SJCRH30 (cell line): ENCODE data around the gene SMARCA1. TPM values are rescaled to one million over a fixed set of nuclear protein-coding genes. Genes with fewer than 3 reads are reported as not detected.

ENCODE experiments used
- DNase-seq, 2 experiments: peaks; one replicate each; pipeline ENCODE4 v3.0.0-alpha.2; 2015 to 2020
- H3K27ac ChIP-seq: fragments of 250-450 bp; sonication (Bioruptor Pico); 2 replicates; pipeline ENCODE4 v1.5.1; 2020; ENCODE audit warnings: mild to moderate bottlenecking, moderate library complexity
- H3K27me3 ChIP-seq: fragments of 250-450 bp; sonication (Bioruptor Pico); 2 replicates; pipeline ENCODE4 v1.5.1; 2020; ENCODE audit warnings: mild to moderate bottlenecking, moderate library complexity
- H3K36me3 ChIP-seq: fragments of 250-450 bp; sonication (Bioruptor Pico); 2 replicates; pipeline ENCODE4 v1.5.1; 2020; ENCODE audit warnings: mild to moderate bottlenecking, moderate library complexity
- H3K4me1 ChIP-seq: fragments of 250-450 bp; sonication (Bioruptor Pico); 2 replicates; pipeline ENCODE4 v1.5.1; 2020; ENCODE audit warnings: mild to moderate bottlenecking, moderate library complexity
- H3K4me3 ChIP-seq: fragments of 250-450 bp; sonication (Bioruptor Pico); 2 replicates; pipeline ENCODE4 v1.5.1; 2020; ENCODE audit warnings: mild to moderate bottlenecking, moderate library complexity
- H3K9me3 ChIP-seq: fragments of 250-450 bp; sonication (Bioruptor Pico); replicated peaks from 2 replicates; pipeline ENCODE4 v1.5.1; 2020; ENCODE audit warnings: mild to moderate bottlenecking, moderate library complexity
- total RNA-seq: library from RNA; depleted of rRNA; stranded (reverse); fragments of >200 nt; shearing (Covaris generic); gene quantifications from 2 replicates; pipeline ENCODE4 v1.2.3, GENCODE V29; 2014

SMARCA1 gene
- total RNA-seq, 1 experiment from 2014 or later, result 82.0 TPM

- no peak overlapping the region for H3K27ac ChIP-seq
- H3K4me1 ChIP-seq, result no peaks in the 10 kb centered on the region
- no peaks in the 10 kb centered on the region; the same call in 1 of the 2 replicates for H3K36me3 ChIP-seq
- no peak for DNase-seq
- no peak overlapping the region for H3K4me3 ChIP-seq
- H3K27me3 ChIP-seq, result no peaks in the 10 kb centered on the region
- no peaks in the 10 kb centered on the region for H3K9me3 ChIP-seq
Observed at GRCh38 chrX:129544780-129545179, 21.5 kb upstream of the SMARCA1 start.

DNA sequence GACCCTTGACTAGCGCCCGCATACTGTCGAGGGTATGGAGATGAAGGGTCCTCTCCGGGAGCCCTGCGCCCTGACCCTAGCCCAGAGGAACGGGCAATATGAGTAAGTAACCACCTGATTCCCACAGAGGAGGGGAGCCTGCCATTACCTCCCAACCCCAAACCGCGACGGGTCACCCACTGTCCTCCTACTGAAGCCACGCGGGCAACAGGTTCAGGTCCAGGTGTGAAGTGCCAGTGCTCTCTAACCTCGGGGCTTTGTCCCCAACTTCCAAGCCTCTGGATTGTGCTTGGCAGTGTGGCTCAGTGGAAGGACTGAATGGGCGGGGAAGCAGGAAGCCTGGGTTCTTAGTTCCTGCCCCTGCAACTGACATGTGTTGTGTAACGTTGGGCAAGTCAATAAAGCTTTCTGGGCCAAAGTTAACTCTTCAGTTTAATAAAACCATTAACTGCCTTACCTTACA is 17.5 kb upstream of the SMARCA1 start:
- Histone ChIP-seq H3K4me1 (no peaks in the 10 kb centered on the region), H3K9me3 (no peaks in the 10 kb centered on the region), H3K27me3 (no peaks in the 10 kb centered on the region), H3K27ac (no peak overlapping the region), H3K36me3 (no peaks in the 10 kb centered on the region), H3K4me3 (peak overlapping the region; percentile 81)
- peak; percentile 5 to 6 for DNase-seq

- H3K27me3 ChIP-seq, result no peaks in the 10 kb centered on the region
- no peaks in the 10 kb centered on the region for H3K4me1 ChIP-seq
- no peaks in the 10 kb centered on the region for H3K36me3 ChIP-seq
- H3K27ac ChIP-seq, result peak within 1 kb of the TSS; percentile 60; the same call in 1 of the 2 replicates
- DNase-seq, result peak; percentile 62 to 73
- peak within 1 kb of the TSS; percentile 81 for H3K4me3 ChIP-seq
- no peaks in the 10 kb centered on the region for H3K9me3 ChIP-seq
Observed at GRCh38 chrX:129540068-129540653, 16.9 kb upstream of the SMARCA1 start, which contains the start of gene OCRL. OCRL (plus strand) TSS chrX:129540259; CDS start chrX:129540440, 181 bp downstream.

DNA sequence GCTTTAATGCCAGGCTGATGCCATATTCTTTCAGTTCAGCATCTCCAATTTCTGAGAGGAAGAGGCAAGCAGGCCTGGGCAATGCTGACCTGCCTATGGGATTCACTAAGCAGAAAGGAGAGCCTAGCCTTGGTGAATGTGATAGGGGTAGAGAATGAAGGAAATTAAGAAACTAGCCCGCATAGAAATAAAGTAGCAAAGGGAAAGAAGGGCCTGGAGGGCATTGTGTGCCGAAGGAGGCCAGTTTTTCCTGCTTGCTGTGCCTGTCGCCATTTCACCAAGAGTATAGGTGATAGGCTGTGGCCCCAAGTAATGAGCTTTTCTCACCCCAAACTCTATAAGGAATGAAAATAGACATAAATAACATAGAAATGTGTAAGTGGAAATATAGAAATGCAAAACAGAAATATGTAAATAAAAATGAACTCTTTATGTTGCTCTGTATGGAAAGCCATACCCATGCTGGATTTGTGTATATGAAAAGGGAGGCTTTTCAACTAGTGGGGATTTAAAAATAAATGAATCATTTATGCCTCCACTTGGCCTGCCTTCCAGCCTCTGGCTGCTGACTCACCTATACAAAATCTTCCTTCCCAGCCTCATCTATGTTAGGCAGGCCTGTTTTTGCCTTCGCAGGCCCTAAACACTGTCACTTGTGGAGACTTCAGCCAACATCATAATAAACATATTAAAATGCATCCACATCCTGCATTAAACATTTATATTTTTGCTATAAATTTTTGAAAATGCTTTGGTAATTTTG is 11.7 kb upstream of the SMARCA1 start:
- Histone ChIP-seq H3K4me1 (no peaks in the 10 kb centered on the region), H3K9me3 (no peaks in the 10 kb centered on the region), H3K27me3 (no peaks in the 10 kb centered on the region), H3K36me3 (no peaks in the 10 kb centered on the region), H3K27ac (no peak overlapping the region), H3K4me3 (no peak overlapping the region)
- DNase-seq, result no peak

GRCh38 chrX:129531132-129531531 is 7.8 kb upstream of the SMARCA1 start:
- H3K9me3 ChIP-seq, result no peaks in the 10 kb centered on the region
- no peaks in the 10 kb centered on the region for H3K36me3 ChIP-seq
- DNase-seq, result no peak
- no peaks in the 10 kb centered on the region for H3K4me1 ChIP-seq
- H3K27me3 ChIP-seq, result no peaks in the 10 kb centered on the region
- no peak overlapping the region for H3K27ac ChIP-seq
- no peak overlapping the region for H3K4me3 ChIP-seq

DNA sequence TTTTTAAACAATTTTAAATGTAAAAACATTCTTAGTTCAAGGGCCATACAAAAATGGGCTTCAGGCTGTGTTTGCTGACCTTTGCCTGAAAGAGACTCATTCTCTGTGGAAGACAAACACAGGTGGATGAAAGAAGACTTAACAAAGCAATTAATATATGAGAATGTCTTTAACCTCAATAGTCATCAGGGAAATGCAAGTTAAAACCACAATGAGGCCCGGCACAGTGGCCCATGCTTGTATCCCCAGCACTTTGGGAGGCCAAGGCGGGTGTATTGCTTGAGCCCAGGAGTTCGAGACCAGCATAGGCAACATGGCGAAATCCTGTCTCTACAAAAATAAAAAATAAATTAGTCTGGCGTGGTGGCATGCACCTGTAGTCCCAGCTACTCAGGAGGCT is 7.1 kb upstream of the SMARCA1 start:
- H3K27me3 ChIP-seq, result no peaks in the 10 kb centered on the region
- H3K4me1 ChIP-seq, result no peaks in the 10 kb centered on the region
- H3K27ac ChIP-seq, result no peak overlapping the region
- no peaks in the 10 kb centered on the region for H3K36me3 ChIP-seq
- H3K4me3 ChIP-seq, result no peak overlapping the region
- no peaks in the 10 kb centered on the region for H3K9me3 ChIP-seq
- peak in 1 of 2 experiments; percentile 1 for DNase-seq

GRCh38 chrX:129529685-129530281 is 6.5 kb upstream of the SMARCA1 start:
- Histone ChIP-seq H3K27me3 (no peaks in the 10 kb centered on the region), H3K36me3 (no peaks in the 10 kb centered on the region), H3K4me1 (no peaks in the 10 kb centered on the region), H3K4me3 (no peak overlapping the region), H3K27ac (no peak overlapping the region), H3K9me3 (no peaks in the 10 kb centered on the region)
- peak; percentile 31 to 60 for DNase-seq

DNA sequence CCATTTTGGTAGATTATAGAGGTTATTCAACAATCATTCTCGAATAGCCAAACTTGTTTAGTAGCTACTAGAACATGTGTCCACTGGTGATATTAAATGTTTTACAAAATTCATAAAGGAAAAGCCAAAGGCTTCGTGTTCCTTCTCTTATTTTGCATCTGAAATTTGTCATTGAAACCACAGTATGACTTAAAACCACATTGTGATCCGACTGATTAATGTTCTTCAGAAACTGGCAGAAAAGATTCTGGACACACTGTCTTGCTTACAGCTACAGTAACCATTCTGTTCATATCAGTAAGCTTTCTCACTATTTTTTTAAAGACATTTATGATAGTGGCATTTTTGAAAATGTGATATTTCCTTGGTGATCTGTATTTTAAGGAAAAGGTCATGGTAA is 2.6 kb upstream of the SMARCA1 start:
- Histone ChIP-seq H3K27me3 (no peaks in the 10 kb centered on the region), H3K9me3 (no peaks in the 10 kb centered on the region), H3K4me1 (no peaks in the 10 kb centered on the region), H3K4me3 (no peak overlapping the region), H3K27ac (no peak overlapping the region), H3K36me3 (no peaks in the 10 kb centered on the region)
- no peak for DNase-seq

GRCh38 chrX:129525162-129525561 is 1.9 kb upstream of the SMARCA1 start:
- Histone ChIP-seq H3K27ac (no peak overlapping the region), H3K4me3 (no peak overlapping the region), H3K4me1 (no peaks in the 10 kb centered on the region), H3K9me3 (no peaks in the 10 kb centered on the region), H3K27me3 (no peaks in the 10 kb centered on the region), H3K36me3 (no peaks in the 10 kb centered on the region)
- DNase-seq, result no peak

GRCh38 chrX:129524250-129524850 is 1.1 kb upstream of the SMARCA1 start:
- no peak for DNase-seq
- H3K4me3 ChIP-seq, result peak overlapping the region; percentile 94

GRCh38 chrX:129522184-129523078 is 859 bp downstream of the SMARCA1 start:
- Histone ChIP-seq H3K27ac (peak overlapping the region; percentile 71), H3K9me3 (no peaks in the 10 kb centered on the region), H3K36me3 (no peaks in the 10 kb centered on the region), H3K27me3 (no peaks in the 10 kb centered on the region), H3K4me1 (no peaks in the 10 kb centered on the region), H3K4me3 (peak overlapping the region; percentile 94)
- DNase-seq, result peak; percentile 80 to 81

More at GRCh38 chrX:129524250-129524850, 1.1 kb upstream of the SMARCA1 start:
- Histone ChIP-seq H3K9me3 (no peaks in the 10 kb centered on the region), H3K4me1 (no peaks in the 10 kb centered on the region), H3K27ac (no peak overlapping the region), H3K36me3 (no peaks in the 10 kb centered on the region), H3K27me3 (no peaks in the 10 kb centered on the region)

GRCh38 chrX:129520151-129520550 is 3.1 kb downstream of the SMARCA1 start:
- no peaks in the 10 kb centered on the region for H3K4me1 ChIP-seq
- no peak overlapping the region for H3K27ac ChIP-seq
- DNase-seq, result no peak
- no peaks in the 10 kb centered on the region for H3K27me3 ChIP-seq
- peaks cover 9% of the 10 kb centered on the region for H3K36me3 ChIP-seq
- H3K4me3 ChIP-seq, result no peak overlapping the region
- H3K9me3 ChIP-seq, result no peaks in the 10 kb centered on the region

DNA sequence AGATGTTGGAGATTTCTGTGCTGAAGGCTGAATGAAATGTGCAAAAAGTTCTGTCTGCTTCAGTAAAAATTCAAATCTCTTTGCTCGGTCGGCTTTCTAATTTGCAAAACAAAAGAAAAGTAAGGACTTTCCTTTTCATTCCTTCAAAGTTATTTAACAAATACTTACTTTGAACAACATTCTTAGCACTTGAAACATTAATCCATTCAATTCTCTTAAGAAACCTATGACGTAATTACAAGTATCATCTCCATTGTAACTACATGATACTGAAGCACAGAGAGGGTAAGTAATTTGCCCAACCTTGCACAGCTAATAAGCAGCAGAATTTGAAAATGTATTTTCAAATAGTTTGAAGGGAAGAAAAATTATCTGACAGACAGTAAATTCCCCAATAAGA is 6.9 kb downstream of the SMARCA1 start:
- H3K4me1 ChIP-seq, result no peaks in the 10 kb centered on the region
- no peak for DNase-seq
- H3K27ac ChIP-seq, result no peak overlapping the region
- H3K4me3 ChIP-seq, result no peak overlapping the region
- H3K27me3 ChIP-seq, result no peaks in the 10 kb centered on the region
- peaks cover 12% of the 10 kb centered on the region for H3K36me3 ChIP-seq
- H3K9me3 ChIP-seq, result no peaks in the 10 kb centered on the region

- H3K36me3 ChIP-seq, result peaks cover 20% of the 10 kb centered on the region
- DNase-seq, result no peak
- H3K4me3 ChIP-seq, result no peak overlapping the region
- no peak overlapping the region for H3K27ac ChIP-seq
- no peaks in the 10 kb centered on the region for H3K4me1 ChIP-seq
- no peaks in the 10 kb centered on the region for H3K27me3 ChIP-seq
- H3K9me3 ChIP-seq, result no peaks in the 10 kb centered on the region
Observed at GRCh38 chrX:129512409-129512808, 10.9 kb downstream of the SMARCA1 start.
